ENCODE data around the gene AAMDC.
"Not testable (repeated sequence)": the region's sequence is repeated elsewhere in the genome, so short reads cannot be mapped to it uniquely, and the experiment has no call there.

Gene AAMDC

GRCh38 chr11:77879218-77879617 lies 58.3 kb downstream of the AAMDC start:
- DNase-seq (ENCODE audit: low read depth): peak; percentile 67
- no peak for TF ChIP-seq CTCF (IDR thresholded peaks at IDR 0.05; ENCODE audit: insufficient read depth, low read depth, low read length, missing control alignments)
- H3K4me3 ChIP-seq (ENCODE audit: low read depth, low read length): no peak overlapping the region

- no peak for TF ChIP-seq CTCF (IDR thresholded peaks at IDR 0.05; ENCODE audit: insufficient read depth, low read depth, low read length, missing control alignments)
- no peak for DNase-seq (ENCODE audit: low read depth)
- no peak overlapping the region for H3K4me3 ChIP-seq (ENCODE audit: low read depth, low read length)
These were observed 61.5 kb downstream of the AAMDC start for GRCh38 chr11:77882396-77882795.

GRCh38 chr11:77883775-77884174 lies 62.8 kb downstream of the AAMDC start:
- H3K4me3 ChIP-seq (ENCODE audit: low read depth, low read length): no peak overlapping the region
- no peak for DNase-seq (ENCODE audit: low read depth)

GRCh38 chr11:77884186-77884828 lies 63.4 kb downstream of the AAMDC start:
- no peak for TF ChIP-seq CTCF (IDR thresholded peaks at IDR 0.05; ENCODE audit: insufficient read depth, low read depth, low read length, missing control alignments)
- H3K4me3 ChIP-seq (ENCODE audit: low read depth, low read length): no peak overlapping the region
- no peak for DNase-seq (ENCODE audit: low read depth)

More at GRCh38 chr11:77883775-77884174, 62.8 kb downstream of the AAMDC start:
- TF ChIP-seq CTCF (IDR thresholded peaks at IDR 0.05; ENCODE audit: insufficient read depth, low read depth, low read length, missing control alignments): no peak

GRCh38 chr11:77884829-77885190 lies 63.9 kb downstream of the AAMDC start:
- no peak overlapping the region for H3K4me3 ChIP-seq (ENCODE audit: low read depth, low read length)
- TF ChIP-seq CTCF (IDR thresholded peaks at IDR 0.05; ENCODE audit: insufficient read depth, low read depth, low read length, missing control alignments): no peak
- no peak for DNase-seq (ENCODE audit: low read depth)

- H3K4me3 ChIP-seq (ENCODE audit: low read depth, low read length): no peak overlapping the region
- peak; percentile 15 for DNase-seq (ENCODE audit: low read depth)
- TF ChIP-seq CTCF (IDR thresholded peaks at IDR 0.05; ENCODE audit: insufficient read depth, low read depth, low read length, missing control alignments): no peak
These were observed 65.5 kb downstream of the AAMDC start for GRCh38 chr11:77886401-77886800.

- DNase-seq (ENCODE audit: low read depth); H3K4me3 ChIP-seq (ENCODE audit: low read depth, low read length): not testable (repeated sequence)
These were observed 68.1 kb downstream of the AAMDC start for GRCh38 chr11:77889045-77889444.

GRCh38 chr11:77890100-77890614 lies 69.2 kb downstream of the AAMDC start:
- not testable (repeated sequence) for DNase-seq (ENCODE audit: low read depth)

GRCh38 chr11:77890619-77891056 lies 69.7 kb downstream of the AAMDC start:
- not testable (repeated sequence) for DNase-seq (ENCODE audit: low read depth)

More at GRCh38 chr11:77890100-77890614, 69.2 kb downstream of the AAMDC start:
- H3K4me3 ChIP-seq (ENCODE audit: low read depth, low read length): not testable (repeated sequence)

GRCh38 chr11:77891256-77891655 lies 70.3 kb downstream of the AAMDC start:
- not testable (repeated sequence) for H3K4me3 ChIP-seq (ENCODE audit: low read depth, low read length); DNase-seq (ENCODE audit: low read depth)

More at GRCh38 chr11:77890619-77891056, 69.7 kb downstream of the AAMDC start:
- H3K4me3 ChIP-seq (ENCODE audit: low read depth, low read length): not testable (repeated sequence)

- H3K4me3 ChIP-seq (ENCODE audit: low read depth, low read length); DNase-seq (ENCODE audit: low read depth): not testable (repeated sequence)
These were observed 70.8 kb downstream of the AAMDC start for GRCh38 chr11:77891703-77892102.

GRCh38 chr11:77894949-77895348 lies 74.0 kb downstream of the AAMDC start:
- not testable (repeated sequence) for DNase-seq (ENCODE audit: low read depth); H3K4me3 ChIP-seq (ENCODE audit: low read depth, low read length)
